HG02642 (cell line): ENCODE data around the gene RAB18.
"Not testable (repeated sequence)": the region's sequence is repeated elsewhere in the genome, so short reads cannot be mapped to it uniquely, and the experiment has no call there.

Experiments
- ATAC-seq: cut with Tn5 transposase; IDR thresholded peaks from one replicate; pipeline ENCODE4 v1.9.1; 2021; ENCODE audit warnings: mild to moderate bottlenecking; ENCODE audit not compliant: unreplicated experiment, poor library complexity

RAB18 gene

DNA sequence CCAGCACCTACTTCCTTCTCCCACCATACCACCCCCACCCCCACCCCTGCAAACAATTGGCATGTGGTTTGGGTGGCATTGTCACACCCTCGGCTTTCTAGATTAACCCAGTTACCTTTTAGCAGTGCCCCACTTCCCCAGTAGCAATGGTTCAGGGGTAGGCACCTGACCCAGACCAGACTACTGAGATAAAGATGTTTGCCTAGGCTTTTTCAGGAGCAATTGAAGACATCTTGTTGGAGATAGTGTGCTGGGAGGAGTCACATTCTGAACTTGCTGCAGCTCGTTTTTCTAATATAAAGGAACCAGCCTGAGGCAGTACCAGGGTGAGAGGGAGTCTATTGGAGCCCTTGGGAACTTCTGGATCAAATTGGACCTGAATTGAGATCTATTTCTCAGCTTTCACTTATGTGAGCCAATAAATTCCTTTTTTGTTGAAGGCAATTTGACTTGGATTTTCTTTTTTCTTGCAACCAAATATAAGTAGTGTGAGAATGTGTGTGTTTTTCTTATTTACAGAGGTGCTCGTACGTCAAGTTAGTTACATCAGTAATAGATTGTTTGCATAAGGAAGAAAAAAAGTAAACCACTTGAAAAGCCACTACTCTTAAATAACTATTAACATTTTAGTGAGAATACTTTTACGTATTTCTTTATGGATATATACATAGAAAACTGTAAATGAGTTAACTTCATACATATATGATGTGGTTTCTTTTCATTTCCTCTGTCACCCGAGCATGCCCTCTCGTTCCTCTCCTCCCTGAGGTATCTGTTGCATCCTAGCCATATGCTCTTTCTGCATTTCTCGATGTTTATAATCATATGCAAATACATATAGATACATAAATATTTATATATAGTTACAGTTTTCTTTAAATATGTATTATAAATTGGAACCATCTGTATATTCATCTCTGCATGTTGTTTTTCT is 38.0 kb downstream of the RAB18 start:
- ATAC-seq, result no peak

- ATAC-seq, result no peak
These were observed 38.7 kb downstream of the RAB18 start for GRCh38 chr10:27542812-27543211.

GRCh38 chr10:27547047-27547446 is 42.9 kb downstream of the RAB18 start:
- no peak for ATAC-seq

GRCh38 chr10:27547482-27547881 is 43.4 kb downstream of the RAB18 start:
- no peak for ATAC-seq

GRCh38 chr10:27550823-27551222 is 46.7 kb downstream of the RAB18 start:
- no peak for ATAC-seq

DNA sequence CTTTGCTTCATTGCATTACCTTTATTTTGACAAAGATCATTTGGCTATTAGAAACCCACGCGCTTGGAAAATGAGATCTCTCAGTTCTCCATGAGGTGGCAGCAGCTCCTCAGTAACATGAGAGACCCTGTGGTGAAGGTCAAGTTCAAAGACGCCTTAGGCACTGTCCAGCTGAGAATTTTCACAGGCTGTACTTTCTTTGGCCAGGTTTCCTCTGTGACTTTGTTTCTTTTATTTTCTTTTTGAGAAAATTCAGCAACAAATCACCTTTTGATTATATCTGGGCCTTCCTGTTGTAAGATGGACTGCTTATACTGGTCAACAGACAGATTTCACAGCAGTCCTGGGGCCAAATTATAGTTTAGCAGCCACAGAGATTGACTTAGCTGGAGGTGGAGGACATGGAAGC is 54.5 kb downstream of the RAB18 start:
- peak; percentile 68 for ATAC-seq

DNA sequence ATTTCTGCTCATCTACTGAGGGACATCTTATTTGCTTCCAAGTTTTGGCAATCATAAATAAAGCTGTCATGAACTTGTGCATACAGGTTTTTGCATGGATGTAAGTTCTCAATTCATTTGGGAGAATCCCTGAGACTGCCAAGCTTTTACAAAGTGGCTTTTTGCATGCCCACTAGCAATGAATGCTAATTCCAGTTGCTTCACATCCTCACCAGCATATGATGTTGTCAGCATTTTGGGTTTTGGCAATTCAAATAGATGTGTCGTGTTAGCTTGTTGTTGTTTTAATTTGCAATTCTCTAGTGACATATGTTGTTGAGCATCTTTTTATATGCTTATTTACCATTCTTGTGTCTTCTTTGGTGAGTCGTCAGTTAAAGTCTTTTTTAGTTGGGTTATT is 57.2 kb downstream of the RAB18 start:
- ATAC-seq, result no peak

DNA sequence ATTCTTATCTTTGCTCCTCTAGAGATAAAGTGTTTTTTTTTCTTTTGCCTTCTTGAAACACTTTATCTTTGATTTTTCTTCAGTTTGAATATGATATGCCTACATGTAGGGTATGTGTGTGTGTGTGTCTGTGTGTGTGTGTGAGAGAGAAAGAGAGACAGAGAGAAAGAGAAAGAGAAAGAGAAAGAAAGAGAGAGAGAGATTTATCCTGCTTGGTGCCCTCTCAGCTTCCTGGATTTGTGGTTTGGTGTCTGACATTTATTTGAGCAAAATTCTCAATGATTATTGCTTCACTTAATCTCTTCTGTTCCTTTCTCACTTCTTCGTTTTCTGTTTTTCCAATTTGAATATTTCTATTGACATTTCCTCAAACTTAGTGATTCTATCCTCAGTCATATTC is 60.3 kb downstream of the RAB18 start:
- ATAC-seq, result no peak

- no peak for ATAC-seq
These were observed 60.8 kb downstream of the RAB18 start for GRCh38 chr10:27564880-27565279.

- no peak for ATAC-seq
These were observed 64.4 kb downstream of the RAB18 start for GRCh38 chr10:27568196-27569175.

DNA sequence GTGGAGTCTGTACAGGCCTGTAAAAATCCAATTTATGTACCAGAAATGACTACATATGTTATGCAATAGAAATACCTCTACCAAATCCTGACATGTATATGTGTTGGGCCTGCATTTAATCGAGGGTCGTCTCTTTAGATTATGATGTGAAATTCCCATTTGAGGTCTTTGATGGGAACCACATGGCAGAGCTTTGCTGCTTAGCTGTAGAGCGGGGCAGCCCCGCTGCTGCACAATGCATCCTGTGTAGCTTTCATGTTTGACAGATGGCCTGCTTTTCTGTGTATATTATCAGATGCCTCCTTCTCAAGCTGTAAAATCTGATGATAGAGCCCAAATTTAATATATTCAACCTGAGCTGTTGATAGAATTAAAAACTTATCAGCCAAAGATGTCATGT is 65.8 kb downstream of the RAB18 start:
- ATAC-seq, result no peak

- not testable (repeated sequence) for ATAC-seq
These were observed 72.9 kb downstream of the RAB18 start for GRCh38 chr10:27577038-27577437.

- ATAC-seq, result no peak
These were observed 74.2 kb downstream of the RAB18 start for GRCh38 chr10:27578316-27578715.

DNA sequence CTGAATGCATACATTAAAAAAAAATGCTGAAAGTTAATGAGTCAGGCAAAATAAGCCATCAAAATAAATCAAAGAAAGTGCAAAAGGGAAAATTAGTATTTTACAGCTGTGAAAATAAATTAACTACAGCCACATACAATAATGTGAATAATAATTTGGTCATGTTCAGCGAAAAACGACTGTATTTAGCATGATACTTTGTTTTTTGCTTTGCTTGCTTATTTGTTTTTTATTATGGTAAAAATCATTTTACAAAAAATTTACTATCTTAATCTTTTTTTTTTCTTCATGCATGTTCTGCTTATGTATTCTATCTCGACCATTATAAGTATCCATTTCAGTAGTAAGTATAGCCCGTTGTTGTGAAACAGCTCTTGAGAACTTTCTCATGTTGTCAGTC is 77.1 kb downstream of the RAB18 start:
- ATAC-seq, result no peak

GRCh38 chr10:27584302-27584701 is 80.2 kb downstream of the RAB18 start:
- ATAC-seq, result no peak
